H1 (cell line): Measurements from ENCODE around the gene DESI1. TPM values are rescaled to one million over a fixed set of nuclear protein-coding genes. Genes with fewer than 3 reads are reported as not detected.

Source experiments
- CTCF ChIA-PET: fragments of 300-600 bp; sonication (Branson Sonifier 250); formaldehyde crosslinking; loops from one replicate; lab custom pipeline; 2021; ENCODE audit not compliant: partially characterized antibody; lab: Charles Lee
- POLR2A ChIA-PET: fragments of 300-600 bp; sonication (Branson Sonifier 250); formaldehyde crosslinking; loops from one replicate; lab custom pipeline; 2021; ENCODE audit warnings: inconsistent platforms; ENCODE audit not compliant: partially characterized antibody; lab: Charles Lee
- DNase-seq, 2 experiments: peaks; one replicate each; pipeline versions ENCODE4 v3.0.0 to v3.0.0-alpha.2; 2010 to 2022; ENCODE audit warnings: low spot score in 2 of 2, low read depth in 1 of 2, mixed read lengths in 1 of 2
- FAIRE-seq: peaks from 2 replicates; lab custom pipeline; 2011; peaks lifted over from hg19 to GRCh38; lab: Jason Lieb, UNC
- H2AFZ ChIP-seq: 2 replicates; pipeline ENCODE4 v1.8.1; 2012; ENCODE audit warnings: low read length, inconsistent platforms
- H2AK5ac ChIP-seq: 2 replicates; pipeline ENCODE4 v1.6.1; 2013; ENCODE audit warnings: low read depth, low read length
- H2BK120ac ChIP-seq: replicated peaks from 2 replicates; pipeline ENCODE3; 2013; ENCODE audit warnings: low read depth, low read length, inconsistent platforms
- H2BK12ac ChIP-seq: 2 replicates; pipeline ENCODE4 v1.6.1; 2013; ENCODE audit warnings: low read depth, low read length
- H2BK15ac ChIP-seq: 2 replicates; pipeline ENCODE4 v1.6.1; 2013; ENCODE audit warnings: low read length
- H2BK20ac ChIP-seq: 2 replicates; pipeline ENCODE4 v1.6.1; 2013; ENCODE audit warnings: low read length
- H2BK5ac ChIP-seq: 2 replicates; pipeline ENCODE4 v1.6.1; 2013; ENCODE audit warnings: low read depth, low read length
- H3K14ac ChIP-seq: 2 replicates; pipeline ENCODE4 v1.6.1; 2013; ENCODE audit warnings: inconsistent platforms; ENCODE audit not compliant: insufficient read length
- H3K18ac ChIP-seq: 2 replicates; pipeline ENCODE4 v1.6.1; 2013; ENCODE audit warnings: low read length; ENCODE audit errors: extremely low read depth
- H3K23ac ChIP-seq: 2 replicates; pipeline ENCODE4 v1.6.1; 2013; ENCODE audit warnings: inconsistent platforms; ENCODE audit not compliant: insufficient read length
- H3K23me2 ChIP-seq: 2 replicates; pipeline ENCODE4 v1.6.1; 2013; ENCODE audit warnings: low read depth, low read length
- H3K27ac ChIP-seq: 2 replicates; pipeline ENCODE4 v1.6.1; 2011; ENCODE audit warnings: low read depth, low read length, inconsistent platforms
- H3K27me3 ChIP-seq, 4 experiments: replicated peaks in 1 of 4; 1 replicate in 1 of 4; 2 replicates in 3 of 4; pipeline versions ENCODE4 v1.6.1 to v1.8.1; 2011 to 2013; ENCODE audit warnings: low read length in 3 of 4, mild to moderate bottlenecking in 3 of 4, inconsistent platforms in 2 of 4, mixed read lengths in 2 of 4, moderate library complexity in 1 of 4; ENCODE audit not compliant: control insufficient read depth in 3 of 4, insufficient read depth in 3 of 4; ENCODE audit errors: extremely low read depth in 1 of 4
- H3K36me3 ChIP-seq, 4 experiments: 2 replicates each; pipeline versions ENCODE4 v1.6.1 to v1.8.1; 2011 to 2013; ENCODE audit warnings: mild to moderate bottlenecking in 4 of 4, low read length in 3 of 4, moderate library complexity in 2 of 4, control low read depth in 1 of 4, inconsistent platforms in 1 of 4; ENCODE audit not compliant: insufficient read depth in 4 of 4, control insufficient read depth in 2 of 4
- H3K4ac ChIP-seq: replicated peaks from 2 replicates; pipeline ENCODE3; 2013; ENCODE audit warnings: low read length, low read depth, mixed read lengths, inconsistent platforms; ENCODE audit not compliant: insufficient read length
- H3K4me1 ChIP-seq, 4 experiments: replicated peaks in 1 of 4; 1 replicate in 1 of 4; 2 replicates in 3 of 4; pipeline versions ENCODE4 v1.6.1 to v1.8.1; 2011 to 2013; ENCODE audit warnings: low read length in 3 of 4, inconsistent platforms in 2 of 4, mixed read lengths in 1 of 4; ENCODE audit not compliant: insufficient read depth in 4 of 4, control insufficient read depth in 3 of 4
- H3K4me2 ChIP-seq, 2 experiments: 2 replicates each; pipeline versions ENCODE4 v1.6.1 to v1.8.1; 2011 to 2013; ENCODE audit warnings: low read depth in 2 of 2, low read length in 2 of 2, control low read depth in 1 of 2, inconsistent platforms in 1 of 2, mild to moderate bottlenecking in 1 of 2; ENCODE audit not compliant: insufficient read depth in 1 of 2
- H3K4me3 ChIP-seq, 4 experiments: fragments of 200-600, 300-600 bp in 1 of 4; sonication (generic), shearing (Covaris generic), sonication (Bioruptor Twin) in 1 of 4; 2 replicates each; pipeline versions ENCODE4 v1.5.1 to v1.8.1; 2011 to 2016; ENCODE audit warnings: low read length in 4 of 4, low read depth in 3 of 4, control low read depth in 2 of 4, inconsistent platforms in 2 of 4, mild to moderate bottlenecking in 2 of 4, mixed read lengths in 1 of 4, moderate library complexity in 1 of 4; ENCODE audit not compliant: insufficient read depth in 2 of 4; ENCODE audit errors: extremely low read depth in 1 of 4
- H3K56ac ChIP-seq: replicated peaks from 2 replicates; pipeline ENCODE3; 2013; ENCODE audit warnings: low read depth, mild to moderate bottlenecking, mixed read lengths, low read length, inconsistent platforms; ENCODE audit not compliant: insufficient read length
- H3K79me1 ChIP-seq: 2 replicates; pipeline ENCODE4 v1.6.1; 2013; ENCODE audit warnings: low read depth, low read length, control low read depth
- H3K79me2 ChIP-seq, 2 experiments: 2 replicates each; pipeline versions ENCODE4 v1.6.1 to v1.8.1; 2012 to 2013; ENCODE audit warnings: low read length in 2 of 2, mild to moderate bottlenecking in 2 of 2, inconsistent platforms in 1 of 2; ENCODE audit not compliant: insufficient read depth in 2 of 2, control insufficient read depth in 1 of 2
- H3K9ac ChIP-seq, 4 experiments: replicated peaks in 1 of 4; 1 replicate in 1 of 4; 2 replicates in 3 of 4; pipeline versions ENCODE4 v1.6.1 to v1.8.1; 2011 to 2013; ENCODE audit warnings: low read depth in 3 of 4, low read length in 3 of 4, control low read depth in 2 of 4, mild to moderate bottlenecking in 2 of 4, moderate library complexity in 2 of 4, inconsistent platforms in 1 of 4; ENCODE audit errors: extremely low read depth in 1 of 4
- H3K9me3 ChIP-seq, 2 experiments: 2 replicates each; pipeline versions ENCODE4 v1.6.1 to v1.8.1; 2012 to 2013; ENCODE audit warnings: mild to moderate bottlenecking in 2 of 2, moderate library complexity in 2 of 2, control low read depth in 1 of 2, inconsistent platforms in 1 of 2, low read depth in 1 of 2, low read length in 1 of 2, mixed read lengths in 1 of 2; ENCODE audit not compliant: insufficient read depth in 2 of 2
- H4K20me1 ChIP-seq, 2 experiments: replicated peaks in 1 of 2; 2 replicates each; pipeline versions ENCODE3 to v1.8.1; 2011 to 2013; ENCODE audit warnings: inconsistent platforms in 2 of 2, low read length in 2 of 2, mild to moderate bottlenecking in 1 of 2; ENCODE audit not compliant: insufficient read depth in 2 of 2, control insufficient read depth in 1 of 2
- H4K5ac ChIP-seq: 2 replicates; pipeline ENCODE4 v1.6.1; 2013; ENCODE audit warnings: low read length, low read depth, mixed read lengths, inconsistent platforms; ENCODE audit not compliant: insufficient read length
- H4K8ac ChIP-seq: 2 replicates; pipeline ENCODE4 v1.8.0; 2013; ENCODE audit warnings: mild to moderate bottlenecking, moderate library complexity, low read length, inconsistent platforms; ENCODE audit not compliant: insufficient read depth; ENCODE audit errors: extremely low read depth
- H4K91ac ChIP-seq: replicated peaks from 2 replicates; pipeline ENCODE3; 2013; ENCODE audit warnings: low read length, mixed read lengths, inconsistent platforms; ENCODE audit not compliant: insufficient read length
- WGBS, 2 experiments: shearing (Covaris generic) in 1 of 2; methylation state at CpG; one replicate each; pipeline versions ENCODE4 v1.1.6 to v1.1.7; 2013 to 2015; ENCODE audit warnings: low lambda C conversion rate in 2 of 2, mixed read lengths in 2 of 2, inconsistent platforms in 1 of 2, low coverage in 1 of 2, missing lambda C conversion rate in 1 of 2; ENCODE audit not compliant: insufficient replicate concordance in 2 of 2, insufficient coverage in 1 of 2, insufficient read length in 1 of 2; ENCODE audit errors: extremely low coverage in 1 of 2, missing lambda C conversion rate in 1 of 2; 5-methylcytosine and 5-hydroxymethylcytosine counted together
- polyA plus RNA-seq, 7 experiments: library from polyadenylated mRNA; depleted of rRNA in 3 of 7; stranded (reverse) in 5 of 7; unstranded in 2 of 7; fragments of >200 nt in 5 of 7; fragments of 200-250 nt in 2 of 7; gene quantifications; 1 replicate in 5 of 7; 2 replicates in 1 of 7; 4 replicates in 1 of 7; pipeline versions ENCODE4 v1.2.1 to v1.2.3, GENCODE V29; 2011 to 2013; ENCODE audit warnings: missing spikeins in 2 of 7, mixed read lengths in 2 of 7
- total RNA-seq: library from RNA; stranded (reverse); fragmentation: NEBNext Ultra II Directional; extraction: Animal tissue kit (Norgen Biotek cat#: 25700); gene quantifications from 2 replicates; pipeline ENCODE4 v1.2.1, GENCODE V29; 2021
- TF ChIP-seq, protein P1 (sequence below): IDR thresholded peaks from 2 replicates; pipeline ENCODE4 v1.6.1; 2012; ENCODE audit warnings: inconsistent platforms

DESI1 gene
- total and polyA plus RNA-seq, 2 of the 8 experiments (the other 6 are each of a cell fraction or from before 2014, with no cell fraction given), result 27.6 to 34.3 TPM

DNA sequence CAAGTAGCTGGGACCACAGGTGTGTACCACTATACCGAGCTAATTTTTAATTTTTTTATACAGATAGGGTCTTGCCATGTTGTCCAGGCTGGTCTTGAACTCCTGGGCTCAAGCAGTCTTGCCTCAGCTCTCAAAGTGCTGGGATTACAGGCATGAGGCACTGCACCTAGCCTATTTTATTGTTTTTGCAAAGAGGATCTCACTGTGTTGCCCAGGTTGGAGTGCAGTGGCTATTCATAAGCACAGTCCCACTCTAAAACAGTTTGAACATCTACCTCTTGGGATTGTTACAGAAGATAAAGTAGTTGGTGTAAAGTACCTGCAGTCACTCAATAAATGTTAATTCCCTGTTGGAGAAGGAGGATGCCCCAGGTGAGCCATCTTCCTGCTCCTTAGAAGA is 29.4 kb upstream of the DESI1 start:
- Histone ChIP-seq H3K4me2 (no peak overlapping the region), H3K23me2 (no peaks in the 10 kb centered on the region), H3K27ac (no peak overlapping the region), H2BK12ac (no peak overlapping the region), H4K5ac (no peak overlapping the region), H2BK120ac (no peak overlapping the region), H2BK20ac (no peak overlapping the region), H3K56ac (no peak overlapping the region), H2AK5ac (no peak overlapping the region), H2AFZ (no peak overlapping the region), H3K4ac (no peak overlapping the region), H3K14ac (no peak overlapping the region), H4K20me1 (peaks cover 0 to 5% of the 10 kb centered on the region in 2 experiments), H3K4me1 (no peaks in the 10 kb centered on the region), H3K23ac (no peak overlapping the region), H3K27me3 (no peaks in the 10 kb centered on the region), H3K36me3 (peaks cover 46 to 98% (median 72%) of the 10 kb centered on the region in 4 experiments), H3K79me1 (no peaks in the 10 kb centered on the region; the same call in 1 of the 2 replicates), H3K4me3 (no peak overlapping the region), H2BK5ac (no peak overlapping the region), H3K18ac (no peak overlapping the region), H3K79me2 (no peaks in the 10 kb centered on the region; a peak in 1 of 4 replicates), H4K91ac (no peak overlapping the region), H3K9me3 (no peaks in the 10 kb centered on the region), H2BK15ac (no peak overlapping the region), H4K8ac (no peak overlapping the region), H3K9ac (no peak overlapping the region)
- DNase-seq (no peak), FAIRE-seq (no peak)
- WGBS, 2 experiments, result 100% methylated on average over 1 of the region's 1 CpG; no CpG with 5 or more reads in 1 of the 2 experiments
- CTCF ChIA-PET, result interaction anchor here (1.2 to 1.8 kb wide), 4 partner anchors 10 to 97 kb away, joined by 3 to 7 read pairs (median 4); no protein-coding TSS in a partner anchor
- POLR2A ChIA-PET, result interaction anchor here (1.1 to 16.5 kb wide), 8 partner anchors 8 to 41 kb away, joined by 3 to 129 read pairs (median 4); partner anchors contain the start of genes DESI1 and XRCC6
- TF ChIP-seq, protein P1, sequence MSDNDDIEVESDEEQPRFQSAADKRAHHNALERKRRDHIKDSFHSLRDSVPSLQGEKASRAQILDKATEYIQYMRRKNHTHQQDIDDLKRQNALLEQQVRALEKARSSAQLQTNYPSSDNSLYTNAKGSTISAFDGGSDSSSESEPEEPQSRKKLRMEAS, result no peak
